ENCODE measurements around the gene CDC42EP2.

The CDC42EP2 gene

GRCh38 chr11:65356394-65356972, 41.8 kb downstream of the CDC42EP2 start:
- no peak for TF ChIP-seq ZBTB7A (IDR thresholded peaks at IDR 0.05; ENCODE audit: low read depth)
- no peak for TF ChIP-seq NFIC (IDR thresholded peaks at IDR 0.05)
- TF ChIP-seq CREB1 (IDR thresholded peaks at IDR 0.05; ENCODE audit: low read depth) = no peak
- no peak for TF ChIP-seq TCF12 (IDR thresholded peaks at IDR 0.05; ENCODE audit: low read depth)
- no peak for TF ChIP-seq USF1 (IDR thresholded peaks at IDR 0.05)
- TF ChIP-seq FOXM1 (IDR thresholded peaks at IDR 0.05; ENCODE audit: borderline replicate concordance, low read depth) = no peak
- no peak for TF ChIP-seq MAX (IDR thresholded peaks at IDR 0.05)
- no peak for TF ChIP-seq RAD21 (IDR thresholded peaks at IDR 0.05; ENCODE audit: low read depth)
- TF ChIP-seq CEBPB (IDR thresholded peaks at IDR 0.05) = no peak
- no peak for TF ChIP-seq YY1 (IDR thresholded peaks at IDR 0.05; ENCODE audit: low read depth)
- TF ChIP-seq TEAD4 (IDR thresholded peaks at IDR 0.05) = no peak

- TF ChIP-seq CREB1 (IDR thresholded peaks at IDR 0.05; ENCODE audit: low read depth) (no peak), EGR1 (IDR thresholded peaks at IDR 0.05) (no peak), ZBTB7A (IDR thresholded peaks at IDR 0.05; ENCODE audit: low read depth) (no peak)
Observed at GRCh38 chr11:65357856-65358356, 43.2 kb downstream of the CDC42EP2 start.

- no peak for TF ChIP-seq RAD21 (IDR thresholded peaks at IDR 0.05; ENCODE audit: low read depth)
- no peak for TF ChIP-seq TAF1 (IDR thresholded peaks at IDR 0.05; ENCODE audit: low read depth)
- TF ChIP-seq REST (IDR thresholded peaks at IDR 0.05; ENCODE audit: low read depth) = no peak
- TF ChIP-seq FOXM1 (IDR thresholded peaks at IDR 0.05; ENCODE audit: borderline replicate concordance, low read depth) = no peak
- TF ChIP-seq ZBTB7A (IDR thresholded peaks at IDR 0.05; ENCODE audit: low read depth) = no peak
- TF ChIP-seq TEAD4 (IDR thresholded peaks at IDR 0.05) = no peak
- no peak for TF ChIP-seq NFIC (IDR thresholded peaks at IDR 0.05)
- TF ChIP-seq TCF12 (IDR thresholded peaks at IDR 0.05; ENCODE audit: low read depth) = no peak
- TF ChIP-seq EP300 (IDR thresholded peaks at IDR 0.05; ENCODE audit: borderline replicate concordance) = no peak
- TF ChIP-seq EGR1 (IDR thresholded peaks at IDR 0.05) = no peak
- no peak for TF ChIP-seq USF1 (IDR thresholded peaks at IDR 0.05)
- no peak for TF ChIP-seq MAX (IDR thresholded peaks at IDR 0.05)
- no peak for TF ChIP-seq CEBPB (IDR thresholded peaks at IDR 0.05)
- no peak for TF ChIP-seq YY1 (IDR thresholded peaks at IDR 0.05; ENCODE audit: low read depth)
- no peak for TF ChIP-seq CREB1 (IDR thresholded peaks at IDR 0.05; ENCODE audit: low read depth)
Observed at GRCh38 chr11:65362320-65362931, 47.8 kb downstream of the CDC42EP2 start.

GRCh38 chr11:65362966-65363365, 48.3 kb downstream of the CDC42EP2 start:
- TF ChIP-seq CEBPB (IDR thresholded peaks at IDR 0.05) = no peak
- TF ChIP-seq REST (IDR thresholded peaks at IDR 0.05; ENCODE audit: low read depth) = no peak
- no peak for TF ChIP-seq USF1 (IDR thresholded peaks at IDR 0.05)
- no peak for TF ChIP-seq RAD21 (IDR thresholded peaks at IDR 0.05; ENCODE audit: low read depth)
- TF ChIP-seq TAF1 (IDR thresholded peaks at IDR 0.05; ENCODE audit: low read depth) = no peak
- TF ChIP-seq FOXM1 (IDR thresholded peaks at IDR 0.05; ENCODE audit: borderline replicate concordance, low read depth) = no peak
- TF ChIP-seq TEAD4 (IDR thresholded peaks at IDR 0.05) = no peak
- TF ChIP-seq NFIC (IDR thresholded peaks at IDR 0.05) = no peak
- TF ChIP-seq EP300 (IDR thresholded peaks at IDR 0.05; ENCODE audit: borderline replicate concordance) = no peak
- TF ChIP-seq TCF12 (IDR thresholded peaks at IDR 0.05; ENCODE audit: low read depth) = no peak
- no peak for TF ChIP-seq EGR1 (IDR thresholded peaks at IDR 0.05)
- TF ChIP-seq ZBTB7A (IDR thresholded peaks at IDR 0.05; ENCODE audit: low read depth) = no peak
- no peak for TF ChIP-seq CREB1 (IDR thresholded peaks at IDR 0.05; ENCODE audit: low read depth)
- TF ChIP-seq YY1 (IDR thresholded peaks at IDR 0.05; ENCODE audit: low read depth) = no peak

GRCh38 chr11:65363770-65364169, 49.1 kb downstream of the CDC42EP2 start:
- no peak for TF ChIP-seq CREB1 (IDR thresholded peaks at IDR 0.05; ENCODE audit: low read depth)
- TF ChIP-seq EGR1 (IDR thresholded peaks at IDR 0.05) = no peak
- no peak for TF ChIP-seq RAD21 (IDR thresholded peaks at IDR 0.05; ENCODE audit: low read depth)
- no peak for TF ChIP-seq TEAD4 (IDR thresholded peaks at IDR 0.05)
- TF ChIP-seq CEBPB (IDR thresholded peaks at IDR 0.05) = no peak
- no peak for TF ChIP-seq MAX (IDR thresholded peaks at IDR 0.05)
- TF ChIP-seq NFIC (IDR thresholded peaks at IDR 0.05) = no peak
- no peak for TF ChIP-seq FOXM1 (IDR thresholded peaks at IDR 0.05; ENCODE audit: borderline replicate concordance, low read depth)
- TF ChIP-seq YY1 (IDR thresholded peaks at IDR 0.05; ENCODE audit: low read depth) = no peak
- no peak for TF ChIP-seq ZBTB7A (IDR thresholded peaks at IDR 0.05; ENCODE audit: low read depth)
- TF ChIP-seq TCF12 (IDR thresholded peaks at IDR 0.05; ENCODE audit: low read depth) = no peak
- TF ChIP-seq TAF1 (IDR thresholded peaks at IDR 0.05; ENCODE audit: low read depth) = no peak
- TF ChIP-seq USF1 (IDR thresholded peaks at IDR 0.05) = no peak
- TF ChIP-seq EP300 (IDR thresholded peaks at IDR 0.05; ENCODE audit: borderline replicate concordance) = no peak
- no peak for TF ChIP-seq REST (IDR thresholded peaks at IDR 0.05; ENCODE audit: low read depth)

All from Ishikawa (cell line).